Stimulated activated CD8-positive, alpha-beta memory T cell treated with anti-CD3 and anti-CD28 coated beads, Interleukin-12 subunit alpha, Interleukin-12 subunit beta, amount 100 ng/mL, for 4 hours (primary cell): ENCODE data around the gene HIVEP2.

Experiments used
- DNase-seq: peaks from one replicate; pipeline ENCODE4 v3.0.0-alpha.2; 2020; ENCODE audit warnings: low read depth

Gene HIVEP2

DNA sequence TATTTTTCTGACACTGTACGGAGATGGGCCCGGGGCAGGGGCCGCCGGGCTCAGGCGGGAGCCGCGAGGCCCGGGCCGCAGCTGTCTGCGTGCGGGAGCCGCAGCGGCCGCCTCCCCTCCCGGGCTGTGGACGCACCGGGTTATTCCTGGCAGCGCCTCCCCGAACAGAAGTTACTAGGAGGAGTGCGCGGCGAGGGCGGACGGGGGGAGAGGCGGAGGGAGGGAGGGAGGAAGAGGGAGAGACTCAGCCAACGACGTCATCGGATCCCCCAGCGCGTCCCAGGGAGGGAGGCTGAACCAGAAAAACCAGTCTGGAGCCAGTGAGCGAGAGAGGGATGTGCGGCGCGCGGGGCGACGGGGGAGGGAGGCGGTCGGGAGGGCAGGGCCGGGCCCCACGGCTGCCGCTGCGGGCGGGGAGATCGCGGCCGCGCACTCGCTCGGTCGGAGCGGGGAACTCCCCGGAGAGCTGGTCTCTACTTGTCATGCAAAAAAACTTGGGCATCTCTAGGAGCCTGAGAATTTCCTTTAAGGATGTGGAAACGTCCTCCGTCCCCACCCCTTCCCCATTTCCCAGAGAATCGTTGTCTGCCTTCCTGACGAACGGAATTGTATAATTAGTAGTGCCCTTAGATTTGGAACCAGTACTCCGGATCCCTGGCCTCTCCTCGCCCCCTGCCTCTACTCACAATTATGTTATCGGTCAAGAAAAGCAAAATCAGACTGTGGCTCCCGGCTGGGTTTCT, 1.4 kb upstream of the HIVEP2 start:
- peak; percentile 81 for DNase-seq

DNA sequence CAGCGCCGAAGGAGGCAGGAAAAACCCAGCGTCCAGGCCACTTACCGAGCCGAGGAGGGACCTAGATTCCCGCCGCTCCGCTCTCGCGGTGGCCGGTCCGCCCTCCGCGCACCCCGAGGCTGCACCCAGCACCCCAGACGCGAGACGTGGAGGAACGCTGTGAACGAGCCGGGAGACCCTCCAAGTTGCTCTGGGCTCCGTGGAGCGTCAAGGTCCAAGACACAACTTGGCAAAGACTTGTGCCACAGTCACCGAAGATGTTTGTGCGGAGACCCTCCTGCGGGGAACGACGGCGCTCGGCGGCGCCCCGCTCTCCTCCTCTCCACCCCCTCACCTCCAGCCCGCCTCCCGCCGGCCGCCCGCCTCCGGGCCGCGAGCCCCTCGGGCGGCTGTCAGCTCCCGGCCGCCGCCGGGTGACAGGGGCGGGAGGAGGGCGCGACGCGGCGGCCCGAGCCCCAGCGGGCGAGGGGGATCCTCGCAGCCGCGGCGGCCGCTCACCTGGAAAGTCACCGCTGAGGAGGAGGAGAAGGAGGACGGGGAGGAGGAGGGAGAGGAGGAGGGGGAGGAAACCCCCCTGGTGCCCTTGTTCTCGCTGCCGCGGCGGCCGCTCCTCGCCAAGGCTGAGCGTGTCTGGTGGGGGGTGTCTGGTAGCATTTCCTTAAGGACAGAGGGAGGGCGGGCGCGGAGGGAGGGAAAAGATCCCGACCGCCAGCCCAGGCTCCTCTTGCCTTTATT, 637 bp upstream of the HIVEP2 start:
- DNase-seq = peak; percentile 57

DNA sequence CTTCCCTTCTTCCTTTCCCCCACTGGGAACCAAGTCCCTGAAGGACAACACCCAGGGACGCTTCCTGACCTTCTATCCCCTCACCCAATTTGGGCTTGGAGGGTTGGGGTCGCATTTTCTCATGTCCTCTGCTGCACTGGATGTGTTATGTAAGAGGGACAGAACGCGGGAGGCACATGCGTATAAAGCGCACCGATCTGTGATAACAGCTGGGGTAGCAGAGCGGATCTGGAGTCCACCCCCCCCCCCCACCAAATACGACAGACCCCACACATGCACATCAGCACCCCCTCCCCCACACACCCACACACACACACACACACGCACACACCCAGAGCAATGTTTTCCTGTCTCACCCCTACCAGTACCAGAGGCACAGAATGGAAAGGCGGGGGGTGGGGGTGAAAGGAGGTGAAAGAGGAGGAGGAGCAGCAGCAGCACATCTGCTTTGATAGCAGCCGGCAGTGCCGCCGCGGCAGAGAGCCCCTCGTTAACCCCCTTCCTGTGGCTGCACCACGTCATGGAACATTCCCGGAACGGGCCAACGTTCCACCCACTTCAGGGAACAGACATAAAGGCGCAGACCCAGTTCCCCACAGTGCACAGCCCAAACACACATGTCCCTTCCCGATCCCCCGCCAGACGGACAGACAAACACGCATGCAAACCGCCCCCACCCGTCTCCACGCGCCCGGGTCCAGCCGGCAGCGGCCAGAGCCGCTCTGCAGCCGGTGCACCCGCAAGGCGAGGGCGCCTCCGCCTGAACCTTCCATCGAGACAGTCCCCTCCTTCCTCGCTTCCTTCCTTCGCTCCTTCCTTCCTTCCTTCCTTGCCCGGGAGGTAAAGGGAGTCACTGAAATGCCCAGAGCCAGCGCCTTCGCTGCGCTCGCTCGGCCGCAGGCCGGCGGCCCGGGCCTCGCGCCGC, 590 bp downstream of the HIVEP2 start:
- DNase-seq = peak; percentile 91

DNA sequence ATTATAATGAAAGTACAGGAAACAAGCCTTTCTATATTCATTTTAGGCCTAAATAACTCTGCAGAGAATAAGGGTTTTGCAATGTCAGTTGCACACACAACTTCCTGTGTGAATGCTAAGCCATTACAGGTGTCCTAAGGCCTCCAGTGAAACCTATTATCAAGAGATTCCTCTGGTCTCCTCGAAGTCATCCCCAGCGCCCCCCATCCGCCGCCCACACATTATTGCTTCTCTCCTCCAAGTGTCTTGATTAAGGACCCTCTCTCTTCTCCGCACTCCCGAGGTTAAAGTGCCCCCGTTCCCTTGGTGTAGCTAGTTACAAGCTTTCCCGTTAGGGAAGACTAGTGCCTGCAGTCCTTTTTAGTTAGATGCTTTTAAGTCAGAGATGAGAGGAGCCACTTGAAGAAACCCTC, 1.3 kb downstream of the HIVEP2 start:
- peak; percentile 33 for DNase-seq

DNA sequence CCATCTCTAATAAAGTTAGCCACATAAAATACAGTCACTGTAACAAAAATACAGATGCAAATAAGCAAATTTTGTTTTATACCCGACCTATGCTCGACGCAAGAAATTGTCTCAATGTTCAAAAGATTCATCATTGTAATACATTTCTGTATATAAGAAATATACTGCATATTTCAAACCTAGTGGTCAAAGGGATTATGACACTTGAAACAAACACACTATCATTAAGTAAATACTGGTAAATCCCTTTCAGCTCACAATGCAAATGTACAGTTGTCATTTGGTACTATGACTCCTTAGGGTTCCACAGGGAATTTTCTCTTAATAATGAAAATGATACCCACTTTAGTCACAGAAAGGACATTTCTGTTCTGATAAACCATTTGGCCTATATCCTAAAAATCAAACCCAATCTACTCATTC, 2.2 kb downstream of the HIVEP2 start:
- no peak for DNase-seq

DNA sequence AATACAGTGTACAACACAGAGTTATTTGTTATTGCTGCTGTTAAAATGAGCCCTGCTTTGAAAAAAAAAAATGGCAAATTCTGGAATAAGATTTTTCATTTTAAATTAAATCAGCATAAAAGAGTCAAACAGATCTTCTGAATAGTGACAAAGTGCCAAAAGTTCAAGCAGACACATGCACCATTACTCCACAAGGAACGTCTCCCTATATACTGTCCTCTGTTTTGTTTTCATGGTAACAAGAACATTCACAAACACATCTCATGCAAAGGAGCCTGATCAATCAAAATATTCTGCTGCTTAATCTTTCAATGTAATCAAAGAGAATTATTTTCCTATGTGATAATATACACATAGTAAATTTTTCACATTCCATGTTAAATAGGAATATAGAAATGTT, 2.7 kb downstream of the HIVEP2 start:
- no peak for DNase-seq

DNA sequence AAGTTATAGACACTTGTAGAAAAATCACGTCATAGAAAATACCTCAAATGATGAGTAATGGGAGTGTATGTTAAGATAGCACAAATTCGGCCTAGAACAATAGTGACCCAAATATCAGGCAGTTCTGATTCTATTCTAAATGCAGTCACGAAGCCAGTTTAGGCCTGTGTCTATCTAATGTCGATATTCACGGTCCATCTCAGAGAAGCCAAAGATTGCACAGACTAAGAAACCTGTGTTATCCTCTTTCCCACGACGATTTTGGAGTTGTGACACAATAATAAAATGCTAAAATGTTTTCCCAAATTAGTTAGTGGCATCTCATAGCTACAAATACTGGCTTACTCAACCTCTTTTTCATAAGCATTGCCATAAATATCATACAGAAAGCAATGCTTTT, 4.0 kb downstream of the HIVEP2 start:
- no peak for DNase-seq

DNA sequence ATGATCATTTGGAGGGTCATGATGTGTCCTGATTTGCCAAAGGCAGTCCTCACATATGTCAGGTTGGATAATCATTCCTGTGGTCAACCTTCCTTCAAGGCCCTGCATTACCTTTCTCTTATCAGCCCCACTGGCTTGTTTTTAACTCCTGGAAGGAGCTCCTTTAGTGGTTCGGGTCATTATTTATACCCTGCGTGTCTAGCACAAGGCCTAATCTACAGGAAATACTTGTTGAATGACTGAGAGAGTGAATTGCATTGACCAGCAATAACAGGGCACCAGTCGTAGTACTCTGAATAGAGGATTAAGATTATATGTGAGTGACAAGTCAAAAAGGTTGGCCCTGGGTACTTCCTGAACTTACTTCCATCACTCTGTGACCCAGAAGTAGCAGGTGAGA, 4.5 kb downstream of the HIVEP2 start:
- no peak for DNase-seq

DNA sequence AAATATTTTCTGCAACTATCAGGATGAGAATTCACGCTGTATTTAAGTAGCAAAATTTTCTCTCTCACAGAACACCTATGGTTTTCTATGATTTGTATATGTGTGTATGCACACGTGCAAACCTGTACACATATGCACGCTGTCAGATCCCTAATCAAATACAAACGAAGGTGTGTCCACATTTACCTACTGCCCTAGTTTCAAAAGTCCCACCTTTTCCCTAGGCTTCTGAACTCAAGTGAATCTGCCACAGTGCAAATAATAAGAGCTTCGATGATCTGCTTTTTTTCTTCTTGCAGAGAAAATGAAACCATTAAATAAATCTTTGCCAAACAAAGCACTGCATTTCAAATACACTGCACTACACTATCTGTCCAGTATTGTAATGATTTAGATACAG, 6.5 kb downstream of the HIVEP2 start:
- no peak for DNase-seq

DNA sequence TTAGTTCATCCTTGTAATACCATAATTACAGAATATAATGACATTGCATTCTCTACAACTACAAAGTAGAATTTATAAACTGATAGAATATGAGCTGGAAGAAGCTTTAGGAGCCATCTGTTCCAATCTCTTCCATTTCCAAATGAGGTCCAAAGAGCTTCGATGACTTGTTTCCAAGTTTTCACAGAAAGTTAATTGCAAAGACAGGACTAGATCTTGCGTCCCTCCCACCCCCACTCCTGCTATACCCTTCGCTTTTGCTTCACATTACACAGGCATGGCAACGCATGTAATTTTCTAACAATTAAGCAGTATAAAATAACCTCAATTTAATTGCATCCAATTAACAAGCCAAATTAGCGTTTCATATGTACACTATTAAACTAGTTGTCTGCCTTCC, 7.0 kb downstream of the HIVEP2 start:
- DNase-seq = no peak

DNA sequence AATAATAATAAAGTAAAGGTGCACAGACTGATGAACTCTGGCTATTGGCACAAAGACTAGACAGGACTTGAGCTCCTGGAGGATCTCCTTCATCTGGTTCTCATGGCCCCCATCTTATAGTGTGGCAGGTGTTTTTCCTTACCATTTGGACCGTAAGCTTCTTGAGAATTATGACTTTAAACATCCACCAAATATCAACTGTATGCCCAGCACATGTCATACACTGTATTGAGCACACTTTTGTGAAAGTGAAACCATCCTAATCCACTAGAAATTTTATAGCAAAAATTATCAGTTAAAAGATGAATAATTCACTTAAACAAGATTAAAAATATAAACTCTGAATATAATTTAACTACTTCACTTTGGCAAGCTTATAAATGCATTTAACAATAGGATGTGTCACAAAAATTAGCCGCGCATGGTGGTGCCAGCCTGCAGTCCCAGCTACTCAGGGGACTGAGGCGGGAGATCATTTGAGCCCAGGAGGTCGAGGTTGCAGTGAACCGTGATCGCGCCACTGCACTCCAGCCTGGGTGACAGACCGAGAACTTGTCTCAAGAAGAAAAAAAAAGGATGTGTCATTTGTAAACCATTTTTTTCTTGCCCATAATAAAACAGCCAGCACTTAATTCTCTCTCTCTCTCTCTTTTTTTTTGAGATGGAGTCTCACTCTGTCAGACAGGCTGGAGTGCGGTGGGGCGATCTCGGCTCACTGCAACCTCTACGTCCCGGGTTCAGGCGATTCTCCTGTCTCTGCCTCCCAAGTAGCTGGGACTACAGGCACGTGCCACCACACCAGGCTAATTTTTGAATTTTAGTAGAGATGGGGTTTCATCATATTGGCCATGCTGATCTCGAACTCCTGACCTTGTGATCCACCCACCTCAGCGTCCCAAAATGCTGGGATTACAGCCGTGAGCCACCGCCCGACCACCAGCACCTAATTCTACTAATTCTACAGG, 9.1 kb downstream of the HIVEP2 start:
- no peak for DNase-seq

DNA sequence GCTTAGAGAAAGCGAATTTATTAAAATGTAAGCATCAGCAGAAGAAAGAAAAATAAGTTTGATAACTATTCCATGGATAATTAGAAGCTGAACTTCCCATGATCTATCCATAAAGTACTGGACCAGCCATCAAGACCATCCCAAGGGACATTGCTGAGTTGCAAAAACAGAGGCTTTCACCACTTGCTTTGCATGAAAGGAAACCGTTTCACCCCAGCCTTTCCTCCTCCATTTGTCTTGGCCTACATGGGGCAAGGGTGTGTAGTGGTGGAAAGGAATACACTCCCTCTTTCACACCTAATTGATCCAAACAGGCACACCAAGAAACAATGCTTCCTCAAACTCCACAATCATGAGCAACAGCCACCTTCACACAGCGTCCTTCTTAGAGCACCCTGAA, 10.4 kb downstream of the HIVEP2 start:
- no peak for DNase-seq

DNA sequence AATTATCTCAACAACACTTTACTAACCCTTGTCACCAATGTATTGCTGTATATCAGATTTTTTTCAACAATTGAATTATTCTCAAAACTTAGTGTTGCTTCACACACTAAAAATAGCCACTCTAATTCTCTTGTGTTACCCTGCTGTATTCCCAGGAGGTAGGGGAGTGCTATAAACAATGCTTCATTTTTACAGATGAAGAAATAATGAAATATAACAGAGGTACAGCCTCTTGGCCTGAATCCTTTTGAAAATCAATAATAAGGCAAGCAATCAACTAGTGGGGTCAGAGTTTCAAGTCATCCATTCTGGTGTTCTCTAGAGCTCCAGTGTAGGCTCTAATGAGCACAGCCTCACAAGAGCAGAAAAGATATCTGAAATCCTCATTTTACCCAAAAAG, 10.9 kb downstream of the HIVEP2 start:
- DNase-seq = no peak

DNA sequence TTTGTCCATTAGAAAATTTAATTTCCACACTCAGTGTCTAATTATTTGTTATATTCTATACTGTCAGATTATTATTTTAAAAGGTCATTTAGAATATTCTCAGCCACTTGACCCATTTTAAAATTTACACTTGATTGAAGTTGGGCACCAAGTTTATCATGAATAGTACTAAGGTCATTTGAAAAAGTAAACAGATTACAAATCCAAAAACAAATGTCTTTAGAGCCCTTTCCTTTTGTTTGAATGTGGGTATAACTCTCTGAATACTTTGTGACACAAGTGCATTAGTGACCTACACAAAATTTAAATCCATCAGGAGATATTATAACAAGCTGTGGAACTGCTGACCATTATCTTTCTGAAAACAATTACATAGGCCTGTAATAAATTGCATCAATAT, 11.3 kb downstream of the HIVEP2 start:
- DNase-seq = no peak

DNA sequence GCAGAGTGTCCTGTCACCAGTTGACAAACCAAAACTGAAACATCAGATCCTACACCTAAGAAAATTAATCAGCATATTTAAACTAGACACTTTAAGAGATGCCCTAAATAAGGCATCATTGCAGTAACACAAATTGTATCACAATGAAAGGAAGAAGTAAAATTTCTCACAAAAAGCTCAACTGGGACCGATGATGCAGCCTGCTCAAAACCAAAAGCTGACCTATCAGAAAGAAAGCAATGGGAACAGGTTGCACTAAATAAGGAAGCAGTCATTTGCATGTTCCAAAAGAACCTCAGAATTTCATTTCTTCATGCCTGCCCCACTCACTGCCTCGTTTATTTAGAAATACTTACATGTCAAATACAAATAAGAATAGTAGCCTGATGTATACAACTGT, 12.1 kb downstream of the HIVEP2 start:
- no peak for DNase-seq

DNA sequence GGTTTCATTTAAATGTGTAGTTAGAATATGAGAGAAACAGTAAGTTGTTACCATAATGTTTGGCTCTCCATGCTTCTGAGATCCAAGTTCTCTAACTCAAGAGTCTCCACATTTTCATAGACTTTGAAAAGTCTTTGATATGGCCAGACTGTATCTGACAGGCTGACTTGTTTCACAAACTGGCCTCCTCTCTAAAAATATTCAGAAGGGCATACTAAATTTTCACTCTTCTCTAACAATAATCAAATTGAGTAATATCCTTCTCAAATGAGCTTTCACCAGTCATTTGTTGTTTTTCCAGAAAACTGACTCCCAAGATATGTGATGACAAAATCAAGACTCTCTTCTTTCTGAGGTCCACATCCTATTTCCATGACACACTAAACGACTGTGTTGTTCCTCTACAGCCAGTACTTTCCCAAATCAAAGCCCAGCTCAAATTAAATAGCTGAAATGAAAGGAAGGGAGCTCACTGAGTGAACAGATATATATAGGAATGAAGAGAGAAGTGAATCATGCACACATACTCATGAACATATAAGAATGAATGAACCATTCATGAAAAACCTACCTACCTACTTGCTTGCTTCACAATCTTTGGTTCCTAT, 15.1 kb downstream of the HIVEP2 start:
- DNase-seq = no peak

DNA sequence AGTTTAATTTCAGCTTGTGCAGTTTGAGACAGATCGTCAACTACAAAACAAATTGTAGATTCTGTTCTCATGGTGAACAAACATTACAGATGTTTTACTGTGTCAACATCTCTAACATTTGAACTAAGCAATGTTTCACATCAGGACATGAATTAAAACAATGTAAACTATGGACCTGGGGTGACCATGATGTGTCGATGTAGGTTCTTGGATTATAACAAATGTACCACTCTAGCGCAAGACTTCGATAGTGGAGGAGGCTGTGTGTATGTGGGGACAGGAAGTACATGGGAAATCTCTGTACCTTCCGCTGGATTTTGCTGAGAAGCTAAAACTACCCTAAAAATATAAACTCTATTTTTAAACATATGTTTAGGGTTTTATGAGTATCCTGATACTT, 17.1 kb downstream of the HIVEP2 start:
- DNase-seq = no peak

DNA sequence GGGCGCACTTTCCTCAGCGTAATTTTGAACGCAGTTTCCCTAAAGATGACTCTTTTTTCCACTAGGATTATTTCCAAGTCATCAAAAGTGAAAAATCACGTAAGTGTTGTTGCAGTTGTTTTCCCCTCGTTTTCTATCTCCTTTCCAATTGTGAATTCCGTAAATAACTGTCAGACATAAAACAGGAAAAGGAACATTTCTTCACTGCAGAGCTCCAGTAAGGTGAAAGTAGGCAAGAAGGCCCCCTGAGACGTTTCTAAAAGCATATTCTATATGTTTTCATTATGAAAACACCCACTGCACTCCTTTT, 17.8 kb downstream of the HIVEP2 start:
- no peak for DNase-seq

DNA sequence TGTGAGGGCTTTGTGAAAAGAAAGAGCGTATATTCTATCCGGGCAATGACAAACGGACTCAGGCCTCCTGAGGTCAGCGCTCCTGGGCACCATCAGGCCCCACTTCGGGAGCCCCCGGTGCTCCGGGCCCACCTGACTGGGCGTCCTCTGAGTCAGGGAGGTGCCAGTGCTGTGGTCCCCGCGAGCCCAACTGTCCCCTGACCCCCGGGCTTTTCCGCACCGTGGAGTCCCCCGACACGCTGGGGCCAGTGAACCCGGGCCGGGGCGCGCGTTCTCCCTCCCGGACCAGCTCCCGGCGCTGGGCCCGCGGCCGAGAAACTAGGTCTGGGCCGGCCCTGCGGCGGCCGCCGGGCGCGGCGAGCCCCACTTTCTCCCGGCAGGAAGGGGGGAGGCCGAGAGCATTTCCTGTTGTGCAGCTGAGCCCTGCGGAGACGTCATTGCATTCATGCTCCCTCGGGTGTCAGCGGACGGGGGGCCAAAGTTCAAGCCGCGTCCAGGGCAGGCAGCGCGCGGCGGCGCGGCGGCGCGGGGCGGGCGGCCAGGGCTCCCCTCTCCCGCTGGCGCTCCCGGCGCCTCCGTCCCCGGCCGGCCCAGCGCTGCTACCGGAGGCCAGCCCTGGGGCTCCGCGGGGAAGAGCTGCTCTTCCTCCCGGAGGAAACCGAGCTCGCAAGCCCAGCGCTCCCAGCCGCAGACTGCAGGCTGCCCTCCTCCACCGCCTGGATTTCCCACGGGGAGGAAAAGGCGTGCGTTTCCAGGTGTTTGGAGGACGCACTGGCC, 18.3 kb downstream of the HIVEP2 start:
- peak; percentile 51 for DNase-seq

DNA sequence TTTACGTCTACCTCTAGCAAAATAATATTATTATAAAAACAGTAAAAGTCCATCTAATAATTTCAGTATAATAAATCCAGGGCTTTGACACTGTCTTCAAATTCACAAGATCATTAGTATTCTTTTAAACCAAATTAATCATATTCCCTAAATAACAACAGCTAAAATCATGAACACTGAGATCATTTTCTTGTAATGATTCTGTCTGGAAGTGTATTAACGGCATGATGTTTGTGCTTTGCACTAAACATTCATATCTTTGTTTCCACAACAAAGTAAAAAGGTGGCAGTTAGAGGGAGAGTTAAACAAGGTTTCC, 18.8 kb downstream of the HIVEP2 start:
- no peak for DNase-seq
